Stimulated activated CD4-positive, alpha-beta T cell treated with anti-CD3 and anti-CD28 coated beads, Interleukin-4, amount 100 ng/mL, for 4 hours (primary cell): ENCODE data around the gene ZNF469.
"Not testable (repeated sequence)": the region's sequence is repeated elsewhere in the genome, so short reads cannot be mapped to it uniquely, and the experiment has no call there.

Experiments used
- DNase-seq, 2 experiments: peaks; one replicate each; pipeline ENCODE4 v3.0.0-alpha.2; 2020

The ZNF469 gene

GRCh38 chr16:88348377-88349152 lies 34.2 kb upstream of the ZNF469 start:
- no peak for DNase-seq

GRCh38 chr16:88349153-88349902 lies 33.4 kb upstream of the ZNF469 start:
- no peak for DNase-seq

- no peak for DNase-seq
Measured at GRCh38 chr16:88349903-88350900, 32.6 kb upstream of the ZNF469 start.

GRCh38 chr16:88350922-88351321 lies 31.8 kb upstream of the ZNF469 start:
- no peak for DNase-seq

GRCh38 chr16:88351491-88352101 lies 31.2 kb upstream of the ZNF469 start:
- no peak for DNase-seq

- no peak for DNase-seq
Measured at GRCh38 chr16:88352261-88353200, 30.2 kb upstream of the ZNF469 start.

GRCh38 chr16:88353232-88353631 lies 29.5 kb upstream of the ZNF469 start:
- no peak for DNase-seq

GRCh38 chr16:88353691-88354090 lies 29.1 kb upstream of the ZNF469 start:
- no peak for DNase-seq

- DNase-seq = no peak
Measured at GRCh38 chr16:88354229-88355092, 28.3 kb upstream of the ZNF469 start.

GRCh38 chr16:88355093-88355388 lies 27.7 kb upstream of the ZNF469 start:
- no peak for DNase-seq

- DNase-seq = no peak
Measured at GRCh38 chr16:88355389-88356123, 27.2 kb upstream of the ZNF469 start.

GRCh38 chr16:88356124-88356726 lies 26.5 kb upstream of the ZNF469 start:
- DNase-seq = no peak

GRCh38 chr16:88356727-88357199 lies 26.0 kb upstream of the ZNF469 start:
- no peak for DNase-seq

- DNase-seq = no peak
Measured at GRCh38 chr16:88357317-88358022, 25.3 kb upstream of the ZNF469 start.

GRCh38 chr16:88358023-88358420 lies 24.7 kb upstream of the ZNF469 start:
- DNase-seq = no peak

GRCh38 chr16:88359008-88359407 lies 23.8 kb upstream of the ZNF469 start:
- no peak for DNase-seq

GRCh38 chr16:88360401-88360800 lies 22.4 kb upstream of the ZNF469 start:
- DNase-seq = not testable (repeated sequence)

- DNase-seq = no peak
Measured at GRCh38 chr16:88360999-88361398, 21.8 kb upstream of the ZNF469 start.

- DNase-seq = no peak
Measured at GRCh38 chr16:88361775-88362174, 21.0 kb upstream of the ZNF469 start.
